AG08396 (cell line): ENCODE results near the gene VWCE.
A peak's percentile ranks its signal among the peaks of the same experiment; 100 is the strongest.

ENCODE experiments used
- DNase-seq: peaks from one replicate; pipeline ENCODE4 v3.0.0; 2012; ENCODE audit warnings: low spot score, mixed read lengths

VWCE gene

GRCh38 chr11:61329871-61330270, 34.8 kb upstream of the VWCE start:
- DNase-seq, result no peak

DNA sequence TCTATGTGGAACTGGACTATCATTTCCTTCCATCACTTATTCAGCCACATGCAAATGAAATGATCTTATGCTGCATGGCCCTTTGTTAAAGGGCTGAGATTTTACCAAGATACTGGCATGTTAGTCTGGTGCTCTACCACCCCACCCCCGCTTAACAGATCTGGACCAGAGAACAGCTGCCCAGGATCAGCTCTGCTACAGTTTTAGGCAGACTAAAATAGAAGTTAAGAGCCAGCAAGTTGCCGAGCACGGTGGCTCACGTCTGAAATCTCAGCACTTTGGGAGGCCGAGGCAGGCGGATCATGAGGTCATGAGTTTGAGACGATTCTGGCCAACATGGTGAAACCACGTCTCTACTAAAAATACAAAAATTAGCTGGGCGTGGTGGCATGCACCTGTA, 33.2 kb upstream of the VWCE start:
- DNase-seq, result no peak

DNA sequence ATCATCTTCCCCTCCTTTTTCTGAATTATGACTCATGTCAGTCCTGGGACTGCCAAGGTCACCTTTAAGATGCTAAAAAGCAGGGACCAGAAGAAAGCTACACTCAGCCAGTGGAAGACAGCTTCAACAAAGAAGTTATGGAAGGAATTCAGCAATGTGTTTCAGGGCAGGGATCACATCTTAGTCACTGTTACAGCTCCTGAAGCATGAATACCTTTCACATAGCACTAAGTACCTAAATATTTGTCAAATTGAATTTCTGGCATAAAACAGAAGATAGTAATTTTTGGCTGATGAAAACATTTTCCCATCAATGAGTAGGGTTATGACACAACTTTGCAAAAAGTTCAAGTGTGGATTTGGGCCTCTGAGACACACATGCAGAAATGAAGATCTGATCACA, 32.6 kb upstream of the VWCE start:
- peak; percentile 27 for DNase-seq

DNA sequence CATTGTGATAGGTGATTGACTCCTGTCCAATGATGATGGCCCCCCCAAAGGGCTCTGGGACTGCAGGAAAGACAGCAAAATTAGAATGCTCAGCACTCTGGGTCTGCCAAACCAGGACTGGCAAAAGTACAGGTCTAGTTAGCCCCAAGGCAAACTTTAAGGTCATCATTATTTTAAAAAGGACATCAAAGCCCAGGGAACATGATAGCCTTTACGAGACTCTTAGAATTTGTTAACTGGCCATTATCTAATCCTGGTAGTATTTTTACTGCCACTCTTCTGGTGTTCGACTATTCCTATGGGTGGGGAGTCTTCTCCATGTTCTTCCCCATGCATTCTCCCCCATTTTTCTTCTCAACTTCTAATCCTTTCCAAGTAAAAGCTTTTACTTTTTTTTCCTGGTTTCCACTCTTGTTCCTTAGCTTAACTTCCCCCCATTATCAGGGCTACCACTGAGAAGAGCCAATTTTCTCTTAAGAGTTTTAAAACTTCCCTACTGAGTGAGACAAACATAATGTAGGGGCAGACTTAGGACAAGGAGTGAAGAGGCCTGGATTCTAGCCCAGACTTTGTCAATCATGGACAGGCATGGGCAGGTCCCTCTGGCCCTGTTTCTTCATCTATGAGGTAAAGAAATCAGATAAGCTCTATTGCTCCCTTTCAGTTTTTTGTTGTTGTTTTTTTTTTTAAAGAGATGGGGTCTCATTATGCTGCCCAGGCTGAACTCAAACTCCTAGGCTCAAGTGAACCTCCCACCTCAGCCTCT, 30.7 kb upstream of the VWCE start:
- no peak for DNase-seq

DNA sequence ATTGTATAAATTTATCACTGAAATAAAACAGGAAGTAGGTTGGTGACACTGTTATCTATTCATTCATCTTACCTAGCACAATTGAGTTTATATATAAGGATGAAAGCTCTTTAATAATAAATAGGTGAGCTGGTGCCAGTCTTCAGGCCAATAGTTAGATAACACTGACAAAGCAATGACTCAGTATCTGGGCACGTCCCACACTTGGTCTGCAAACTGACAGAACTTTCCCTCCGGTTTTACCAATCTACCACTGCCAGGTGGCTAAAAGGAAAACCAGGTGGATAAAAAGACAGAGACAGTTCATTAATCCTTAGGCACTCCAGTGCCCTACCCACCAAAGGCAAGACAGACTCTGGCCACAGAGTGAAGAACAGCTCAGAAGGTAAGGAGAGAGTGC, 20.1 kb upstream of the VWCE start:
- DNase-seq, result no peak

- no peak for DNase-seq
These were observed 15.6 kb upstream of the VWCE start for GRCh38 chr11:61310749-61311148.

DNA sequence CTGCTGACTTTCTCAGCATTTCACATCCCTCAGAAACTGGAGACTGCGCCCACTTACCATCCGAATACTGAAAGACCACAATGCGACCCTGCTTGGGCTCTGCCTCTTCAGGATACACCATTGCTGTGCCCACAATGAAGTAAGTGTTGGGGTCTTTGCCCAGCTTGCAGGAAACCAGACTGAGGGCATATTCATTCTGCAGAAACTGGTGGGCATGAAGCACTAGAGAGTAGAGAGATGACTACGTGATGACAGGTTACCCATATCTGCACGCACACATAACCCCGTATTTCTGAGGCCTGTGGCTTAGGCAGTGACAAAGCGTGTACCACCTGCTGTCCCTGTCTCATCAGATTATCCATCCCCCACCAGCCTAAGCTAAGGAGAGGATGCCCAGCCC, 14.6 kb upstream of the VWCE start:
- DNase-seq, result no peak

GRCh38 chr11:61309141-61309540, 14.0 kb upstream of the VWCE start:
- no peak for DNase-seq

- no peak for DNase-seq
These were observed 12.2 kb upstream of the VWCE start for GRCh38 chr11:61307354-61307753.

DNA sequence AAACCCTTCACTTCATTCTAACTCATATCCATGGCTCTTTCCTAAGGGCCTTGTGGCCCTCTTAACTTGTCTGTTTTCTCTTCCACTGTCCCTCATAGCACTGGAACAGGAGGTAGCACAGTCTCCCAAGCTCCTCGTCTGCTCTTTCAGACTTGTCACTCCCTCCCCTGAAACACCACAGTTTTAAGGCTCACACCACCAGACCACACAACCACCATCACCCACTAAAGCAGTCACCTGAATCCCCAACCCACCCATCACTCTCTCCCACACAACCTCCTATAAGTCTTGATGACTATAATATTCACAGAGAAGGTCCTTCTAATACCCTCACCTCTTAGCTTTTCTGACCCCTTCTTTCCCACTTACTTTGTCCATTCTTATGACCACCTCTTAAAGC, 11.1 kb upstream of the VWCE start:
- no peak for DNase-seq

GRCh38 chr11:61305417-61305816, 10.3 kb upstream of the VWCE start:
- no peak for DNase-seq

DNA sequence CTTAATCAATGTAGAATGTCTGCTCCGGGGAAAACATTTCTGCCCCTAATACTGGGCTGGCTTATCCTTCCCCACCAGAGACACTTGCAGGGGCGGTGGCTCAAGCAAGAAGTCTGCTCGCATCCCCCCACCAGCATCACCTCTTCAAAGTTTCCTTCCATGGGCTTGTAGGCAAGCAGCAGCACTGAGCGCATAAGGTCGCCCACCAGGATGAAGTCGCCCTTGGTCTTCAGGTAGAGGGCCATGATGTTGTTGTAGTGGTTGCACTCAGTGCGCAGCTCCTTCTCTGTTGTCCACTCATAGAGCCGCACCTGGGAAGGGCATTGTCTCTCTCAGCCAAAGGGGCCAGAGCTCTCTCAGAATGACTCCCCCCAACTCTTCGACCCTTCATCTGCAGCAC, 8.6 kb upstream of the VWCE start:
- DNase-seq, result no peak

DNA sequence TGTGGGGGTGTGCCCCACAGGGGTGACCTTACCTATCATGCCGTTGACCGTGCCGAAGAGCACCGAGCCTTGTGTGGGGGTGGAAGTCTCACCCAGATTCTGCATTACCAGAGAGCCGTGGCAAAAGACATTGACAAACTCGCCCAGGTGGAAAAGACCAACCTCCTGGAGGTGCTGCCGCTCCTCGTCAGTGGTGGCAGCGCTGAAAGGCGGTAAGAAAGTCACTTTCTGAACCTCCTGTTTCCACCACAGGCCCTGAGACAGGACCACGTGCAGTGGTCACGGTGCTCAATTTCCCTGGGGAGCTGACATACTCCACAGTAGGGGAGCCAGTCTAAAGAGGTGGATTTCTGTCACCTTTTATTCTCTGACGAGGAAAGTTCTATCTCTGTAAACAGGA, 7.4 kb upstream of the VWCE start:
- DNase-seq, result no peak

- DNase-seq, result no peak
These were observed 3.6 kb upstream of the VWCE start for GRCh38 chr11:61298663-61299244.

- peak; percentile 85 for DNase-seq
These were observed 2.6 kb upstream of the VWCE start for GRCh38 chr11:61297746-61298145.

- DNase-seq, result peak; percentile 48
These were observed 2.2 kb upstream of the VWCE start for GRCh38 chr11:61297341-61297740.

DNA sequence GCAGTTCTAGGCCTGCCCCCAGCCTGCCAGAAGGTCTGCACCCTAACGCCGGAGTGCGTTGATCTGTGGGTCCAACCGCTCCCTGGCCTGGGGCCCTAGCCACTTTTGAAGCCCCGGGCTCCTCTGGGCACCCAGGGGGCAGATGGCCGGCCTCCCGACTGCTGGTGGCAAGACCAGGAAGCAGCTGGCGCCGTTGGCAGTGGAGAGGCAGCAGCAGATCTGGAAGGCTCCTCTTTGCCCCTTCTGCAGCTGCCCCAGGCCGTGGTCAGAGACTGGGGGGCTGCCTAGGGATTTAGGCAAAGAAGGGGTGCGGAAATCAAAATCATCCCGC, 445 bp upstream of the VWCE start:
- no peak for DNase-seq

DNA sequence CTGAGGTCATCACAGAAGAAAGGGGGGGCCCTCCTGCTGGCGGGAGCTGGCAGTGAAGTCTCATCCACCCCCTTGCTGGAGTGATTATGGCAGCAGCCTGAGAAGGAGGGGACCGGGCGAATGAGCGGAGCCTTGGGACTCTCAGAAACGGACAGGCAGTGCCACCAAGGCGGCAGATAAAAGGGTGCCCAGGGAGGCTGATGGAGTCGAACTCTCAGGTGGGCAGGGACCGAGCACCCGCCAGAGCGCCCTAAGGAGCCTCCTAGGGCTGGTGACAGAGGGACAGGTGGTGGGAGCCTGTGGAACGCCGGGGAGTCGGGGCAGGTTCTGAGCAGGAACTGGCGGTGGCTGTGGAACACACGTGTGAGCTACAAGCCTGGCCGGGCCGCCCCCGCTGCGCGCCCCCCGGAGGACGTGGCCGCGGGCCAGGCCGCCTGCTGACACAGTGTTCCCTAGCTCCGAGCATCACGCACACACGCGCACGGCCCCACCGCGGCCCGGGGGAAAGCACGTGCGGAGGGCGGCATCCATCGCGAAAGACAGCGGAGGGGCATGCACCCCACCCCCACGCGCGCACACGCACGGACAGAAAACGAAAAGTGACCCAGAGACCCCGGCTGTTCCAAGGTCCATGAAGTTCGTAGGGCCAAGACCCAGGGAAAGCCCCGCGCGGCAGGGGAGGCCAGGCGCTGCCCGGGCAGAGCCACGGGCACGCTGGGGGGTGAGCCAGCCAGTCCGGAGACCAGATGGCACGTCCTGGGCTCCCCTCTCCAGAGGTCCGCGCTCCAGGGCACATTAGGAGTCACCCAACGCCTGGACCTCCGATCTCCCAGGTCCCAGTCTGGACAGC, 1.0 kb downstream of the VWCE start:
- peak; percentile 66 for DNase-seq

DNA sequence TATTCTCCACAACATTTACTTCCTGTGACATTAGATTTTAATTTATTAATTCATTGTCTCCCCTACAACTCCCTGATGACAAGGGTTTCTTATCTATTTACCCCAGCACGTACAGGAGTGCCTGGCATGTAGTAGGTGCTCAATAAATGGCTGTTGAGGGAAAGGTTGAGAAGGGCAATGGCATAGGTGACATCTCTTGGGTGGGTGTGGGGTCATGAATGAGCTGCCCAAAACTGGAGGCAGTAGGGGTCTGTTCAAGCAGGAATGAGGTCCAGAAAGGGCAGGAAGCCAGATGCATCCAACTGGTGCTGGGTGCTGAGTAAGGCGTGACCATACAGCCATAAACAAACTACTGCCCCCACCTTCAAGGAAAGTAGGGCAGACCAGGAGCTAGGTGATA, 2.8 kb downstream of the VWCE start:
- DNase-seq, result no peak

- no peak for DNase-seq
These were observed 4.0 kb downstream of the VWCE start for GRCh38 chr11:61290905-61291690.

- no peak for DNase-seq
These were observed 7.7 kb downstream of the VWCE start for GRCh38 chr11:61287338-61287977.

GRCh38 chr11:61283613-61284012, 11.5 kb downstream of the VWCE start:
- no peak for DNase-seq
